GM21723 (cell line): ENCODE measurements around the gene HOXD10.

Experiments
- ATAC-seq: cut with Tn5 transposase; IDR thresholded peaks from one replicate; pipeline ENCODE4 v1.9.1; 2021; ENCODE audit warnings: mild to moderate bottlenecking, moderate library complexity; ENCODE audit not compliant: unreplicated experiment

HOXD10 gene

GRCh38 chr2:176160986-176161824 is 44.6 kb downstream of the HOXD10 start:
- ATAC-seq = no peak

GRCh38 chr2:176161825-176162626 is 45.4 kb downstream of the HOXD10 start:
- no peak for ATAC-seq

GRCh38 chr2:176162911-176163671 is 46.5 kb downstream of the HOXD10 start:
- ATAC-seq = no peak

GRCh38 chr2:176163672-176164056 is 47.1 kb downstream of the HOXD10 start:
- no peak for ATAC-seq

- ATAC-seq = no peak
Measured at GRCh38 chr2:176164201-176164600, 47.6 kb downstream of the HOXD10 start.

- ATAC-seq = no peak
Measured at GRCh38 chr2:176164611-176165369, 48.2 kb downstream of the HOXD10 start.

- ATAC-seq = no peak
Measured at GRCh38 chr2:176165370-176166050, 48.9 kb downstream of the HOXD10 start.

- ATAC-seq = no peak
Measured at GRCh38 chr2:176166272-176166671, 49.7 kb downstream of the HOXD10 start.

GRCh38 chr2:176167398-176167797 is 50.8 kb downstream of the HOXD10 start:
- no peak for ATAC-seq

- ATAC-seq = no peak
Measured at GRCh38 chr2:176169181-176169580, 52.6 kb downstream of the HOXD10 start.
